B cell (primary cell): ENCODE data around the gene ATP12A.

Experiments used
- CTCF ChIP-seq: fragments of 200-600 bp; IDR thresholded peaks from one replicate; pipeline ENCODE4 v1.8.0; 2022; ENCODE audit warnings: antibody characterized with exemption, mild to moderate bottlenecking
- EZH2 ChIP-seq: IDR thresholded peaks from 2 replicates; pipeline ENCODE4 v1.6.1; 2012; ENCODE audit warnings: borderline replicate concordance, low read depth, mild to moderate bottlenecking, moderate library complexity, low read length; ENCODE audit not compliant: insufficient read depth, poor library complexity, severe bottlenecking

- TF ChIP-seq CTCF, result no peak
- no peak for TF ChIP-seq EZH2
Measured at GRCh38 chr13:24649688-24650043, 30.5 kb upstream of the ATP12A start.
